Panc1 (cell line): ENCODE results near the gene LENG8. TPM values are rescaled to one million over a fixed set of nuclear protein-coding genes. Genes with fewer than 3 reads are reported as not detected.
A peak's percentile ranks its signal among the peaks of the same experiment; 100 is the strongest.

Experiments
- ATAC-seq: fragments of 200-7000 bp; cut with Tn5 transposase; 2 replicates; pipeline ENCODE4 v1.9.1; 2020; ENCODE audit warnings: mild to moderate bottlenecking, moderate library complexity
- BruUV-seq: library from RNA; stranded (reverse); fragments of 400-500 nt; replicated peaks from 2 replicates; lab custom pipeline; 2021; lab: Mats Ljungman, UMichigan
- CTCF ChIA-PET: fragments of 300-600 bp; sonication (Branson Sonifier 250); formaldehyde crosslinking; loops from one replicate; lab custom pipeline; 2022; ENCODE audit warnings: antibody characterized with exemption; lab: Charles Lee
- POLR2A ChIA-PET: fragments of 300-600 bp; sonication (Branson Sonifier 250); formaldehyde crosslinking; loops from one replicate; lab custom pipeline; 2022; ENCODE audit warnings: antibody characterized with exemption; lab: Charles Lee
- DNase-seq: peaks from one replicate; pipeline ENCODE4 v3.0.0-alpha.2; 2010; ENCODE audit warnings: low read depth, low spot score
- H3K27ac ChIP-seq: 2 replicates; pipeline ENCODE4 v1.5.1; 2011; ENCODE audit warnings: mild to moderate bottlenecking, low read length, inconsistent platforms
- H3K27me3 ChIP-seq: fragments of 200-500 bp; sonication (Bioruptor generic); 2 replicates; pipeline ENCODE4 v1.6.0; 2014; ENCODE audit warnings: low read length, inconsistent platforms; ENCODE audit not compliant: control insufficient read depth, insufficient read depth
- H3K36me3 ChIP-seq: fragments of 200-500 bp; sonication (Bioruptor generic); 2 replicates; pipeline ENCODE4 v1.5.1; 2014; ENCODE audit warnings: inconsistent platforms, mild to moderate bottlenecking, low read length, moderate library complexity; ENCODE audit not compliant: control insufficient read depth, insufficient read depth
- H3K4me1 ChIP-seq: 2 replicates; pipeline ENCODE4 v1.5.1; 2011; ENCODE audit warnings: inconsistent platforms, mild to moderate bottlenecking, low read length, moderate library complexity; ENCODE audit not compliant: control insufficient read depth, insufficient read depth
- H3K4me3 ChIP-seq, 2 experiments: 2 replicates each; pipeline ENCODE4 v1.5.1; 2011 to 2012; ENCODE audit warnings: low read depth in 2 of 2, low read length in 2 of 2, mild to moderate bottlenecking in 2 of 2, inconsistent platforms in 1 of 2, moderate library complexity in 1 of 2
- H3K9me3 ChIP-seq: fragments of 200-500 bp; sonication (Bioruptor generic); 2 replicates; pipeline ENCODE4 v1.5.1; 2014; ENCODE audit warnings: low read depth, mild to moderate bottlenecking, inconsistent platforms, low read length, moderate library complexity; ENCODE audit not compliant: control insufficient read depth, insufficient read depth
- CTCF ChIP-seq: fragments of 450-650 bp; IDR thresholded peaks from 2 replicates; pipeline ENCODE4 v1.5.1; 2017; ENCODE audit warnings: mild to moderate bottlenecking
- POLR2AphosphoS5 ChIP-seq: IDR thresholded peaks from 2 replicates; pipeline ENCODE4 v1.6.1; 2012; ENCODE audit warnings: mild to moderate bottlenecking, low read depth, low read length, moderate library complexity
- REST ChIP-seq, 2 experiments: IDR thresholded peaks; 2 replicates each; pipeline ENCODE4 v1.6.1; 2011 to 2012; ENCODE audit warnings: low read depth in 2 of 2, control low read depth in 1 of 2, low read length in 1 of 2, mild to moderate bottlenecking in 1 of 2, moderate library complexity in 1 of 2; ENCODE audit not compliant: insufficient read depth in 1 of 2
- SIN3A ChIP-seq: IDR thresholded peaks from 2 replicates; pipeline ENCODE4 v1.6.1; 2012; ENCODE audit warnings: low read depth, mild to moderate bottlenecking, low read length, moderate library complexity, borderline replicate concordance; ENCODE audit not compliant: insufficient read depth
- TCF7L2 ChIP-seq: IDR thresholded peaks from 2 replicates; pipeline ENCODE4 v1.6.1; 2011; ENCODE audit warnings: mild to moderate bottlenecking, low read depth, low read length, inconsistent platforms
- in situ Hi-C: cut with HindIII; loops from 2 replicates; pipeline ENCODE4 v1.10.0; 2016; ENCODE audit warnings: low sequenced_read_pairs, low pct_unique_long_range_greater_than_20kb
- intact Hi-C: fragments of 100-400 bp; cut with micrococcal nuclease; formaldehyde crosslinking; loops from one replicate; pipeline ENCODE4 v1.10.0; 2022; ENCODE audit not compliant: unreplicated experiment
- total RNA-seq: library from RNA; stranded (reverse); gene quantifications from one replicate; pipeline ENCODE4 v1.2.1, GENCODE V29; 2021; ENCODE audit not compliant: unreplicated experiment

LENG8 gene
- total RNA-seq, 1 experiment from 2014 or later, result 268 TPM

- POLR2A ChIA-PET, result interaction anchor here (0.6 kb wide), 3 partner anchors 20 to 803 kb away, joined by 3 to 8 read pairs (median 4); no protein-coding TSS in a partner anchor
- Histone ChIP-seq H3K27me3 (no peaks in the 10 kb centered on the region), H3K36me3 (no peaks in the 10 kb centered on the region), H3K4me3 (peak overlapping the region; percentile 2 to 29; a peak in 2 of 4 replicates), H3K27ac (no peak overlapping the region; the same call in 1 of the 2 replicates), H3K4me1 (peaks cover 11% of the 10 kb centered on the region), H3K9me3 (no peaks in the 10 kb centered on the region)
- CTCF ChIA-PET, result interaction anchor here (0.6 kb wide), 1 partner anchor 245 kb away, joined by 3 read pairs; no protein-coding TSS in a partner anchor
- ATAC-seq (peak; percentile 24), DNase-seq (no peak)
- BruUV-seq, result no TSS peak
- intact Hi-C loops, result no loop called here
- in situ Hi-C loops, result no loop called here
- no peak for TF ChIP-seq REST (IDR thresholded peaks at IDR 0.05; ENCODE audit: insufficient read depth in 1 of 2, low read depth in 2 of 2, low read length in 1 of 2)
These were observed 28.4 kb upstream of the LENG8 start for GRCh38 chr19:54420383-54421168.

- TF ChIP-seq POLR2AphosphoS5 (no peak), REST (IDR thresholded peaks at IDR 0.05; ENCODE audit: insufficient read depth in 1 of 2, low read depth in 2 of 2, low read length in 1 of 2) (no peak), SIN3A (no peak), CTCF (no peak), TCF7L2 (no peak)
- no peaks in the 10 kb centered on the region for H3K36me3 ChIP-seq
- H3K9me3 ChIP-seq, result no peaks in the 10 kb centered on the region
- POLR2A ChIA-PET, result no interaction called here
- H3K27ac ChIP-seq, result no peak overlapping the region
- CTCF ChIA-PET, result no interaction called here
- intact Hi-C loops (no loop called here), in situ Hi-C loops (no loop called here)
- no peaks in the 10 kb centered on the region for H3K27me3 ChIP-seq
- ATAC-seq (no peak), DNase-seq (no peak)
- H3K4me3 ChIP-seq, result no peak overlapping the region
- H3K4me1 ChIP-seq, result peaks cover 11% of the 10 kb centered on the region
- no TSS peak for BruUV-seq
These were observed 27.9 kb upstream of the LENG8 start for GRCh38 chr19:54421169-54421516.
